Right forelimb (tissue), 1 donor: ENCODE data around the gene PMEL.
"Not testable (repeated sequence)": the region's sequence is repeated elsewhere in the genome, so short reads cannot be mapped to it uniquely, and the experiment has no call there.

Experiments
- DNase-seq: peaks from one replicate; pipeline ENCODE4 v3.0.0-alpha.2; 2018

PMEL gene

DNA sequence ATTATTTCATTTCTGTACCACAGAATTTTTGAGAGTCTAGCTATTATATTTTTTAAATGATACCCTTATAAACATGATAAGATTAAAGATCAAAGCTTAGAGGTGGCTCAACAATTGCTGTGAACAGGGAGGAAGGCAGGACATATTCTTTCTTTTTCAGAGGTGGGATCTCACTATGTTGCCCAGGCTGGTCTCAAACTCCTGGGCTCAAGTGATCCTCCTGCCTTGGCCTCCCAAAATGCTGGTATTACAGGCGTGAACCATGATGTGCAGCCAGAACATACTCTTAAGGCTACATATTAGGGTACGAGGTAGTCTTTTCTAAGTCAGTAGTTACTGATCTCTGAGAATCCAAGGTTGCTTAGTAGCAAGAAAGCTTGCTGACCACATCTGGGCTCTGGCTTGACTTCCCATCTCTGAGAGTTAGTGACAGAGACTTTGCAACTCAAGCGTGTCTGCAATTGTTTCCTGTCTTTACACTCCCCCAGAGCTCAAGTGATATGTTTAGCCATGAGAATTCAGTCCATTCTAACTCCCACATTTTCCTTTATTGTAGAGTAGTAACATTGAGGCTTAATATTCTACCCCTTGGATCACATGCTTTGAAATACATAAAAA lies 16.6 kb upstream of the PMEL start:
- no peak for DNase-seq

DNA sequence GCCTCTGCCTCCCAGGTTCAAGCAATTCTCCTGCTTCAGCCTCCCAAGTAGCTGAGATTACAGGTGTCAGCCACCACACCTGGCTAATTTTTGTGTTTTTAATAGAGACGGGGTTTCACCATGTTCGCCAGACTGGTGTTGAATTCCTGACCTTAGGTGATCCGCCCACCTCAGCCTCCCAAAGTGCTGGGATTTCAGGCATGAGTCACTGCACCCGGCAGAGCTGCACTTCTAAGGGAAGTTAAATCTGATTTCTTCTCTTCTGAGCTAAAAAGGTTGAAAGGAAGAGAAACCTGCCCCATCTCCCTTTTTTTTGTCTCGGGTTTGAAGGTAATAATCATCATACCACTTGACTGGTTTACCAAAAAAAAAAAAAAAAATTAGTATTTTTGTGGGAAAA lies 16.0 kb upstream of the PMEL start:
- DNase-seq = not testable (repeated sequence)

GRCh38 chr12:55979069-55979468 lies 13.2 kb upstream of the PMEL start:
- no peak for DNase-seq

- DNase-seq = no peak
These were observed 12.6 kb upstream of the PMEL start for GRCh38 chr12:55978393-55978792.

- DNase-seq = no peak
These were observed 8.5 kb upstream of the PMEL start for GRCh38 chr12:55974308-55974730.

DNA sequence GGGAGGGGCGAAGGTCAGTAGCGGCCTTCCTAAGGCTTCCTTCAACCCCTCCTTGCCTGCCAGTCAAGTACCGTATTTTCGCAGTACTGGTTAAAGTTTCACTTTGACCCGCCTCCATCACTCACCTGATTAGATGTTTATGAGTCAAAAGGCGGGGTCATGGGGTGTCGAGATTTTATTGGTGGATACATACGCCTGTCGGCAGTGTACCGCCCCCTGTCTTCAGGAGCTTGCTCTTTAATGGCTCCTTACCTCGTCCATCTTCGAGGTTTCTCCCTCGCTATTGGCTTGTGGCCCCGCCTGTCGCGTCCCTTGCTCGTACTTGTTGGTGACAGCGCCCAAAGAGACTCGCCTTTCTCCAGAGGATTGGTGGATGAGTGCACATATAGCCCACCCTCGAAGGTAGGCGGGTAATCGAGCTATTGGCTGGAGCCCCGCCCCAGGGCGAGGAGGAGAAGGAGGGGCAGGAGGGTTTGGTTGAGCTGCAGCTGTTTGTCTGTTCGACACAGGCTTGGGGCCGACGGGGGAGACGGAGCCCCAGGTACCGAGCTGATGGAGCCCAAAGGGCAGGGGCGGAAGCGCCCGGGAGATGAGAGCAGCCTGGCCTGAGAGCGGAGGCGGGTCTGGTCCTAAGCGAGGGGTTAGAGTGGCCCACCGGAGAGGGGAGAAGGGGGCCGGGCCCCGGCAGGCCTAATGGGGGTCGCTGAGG lies 7.9 kb upstream of the PMEL start, which contains the start of gene RAB5B:
TSS of gene RAB5B (plus strand) at position 480 of the 709 bp plus-strand sequence. CDS start 12,883 bp downstream, outside the sequence.
- DNase-seq = peak; percentile 99

- DNase-seq = peak; percentile 51
These were observed 7.2 kb upstream of the PMEL start for GRCh38 chr12:55972911-55973598.

DNA sequence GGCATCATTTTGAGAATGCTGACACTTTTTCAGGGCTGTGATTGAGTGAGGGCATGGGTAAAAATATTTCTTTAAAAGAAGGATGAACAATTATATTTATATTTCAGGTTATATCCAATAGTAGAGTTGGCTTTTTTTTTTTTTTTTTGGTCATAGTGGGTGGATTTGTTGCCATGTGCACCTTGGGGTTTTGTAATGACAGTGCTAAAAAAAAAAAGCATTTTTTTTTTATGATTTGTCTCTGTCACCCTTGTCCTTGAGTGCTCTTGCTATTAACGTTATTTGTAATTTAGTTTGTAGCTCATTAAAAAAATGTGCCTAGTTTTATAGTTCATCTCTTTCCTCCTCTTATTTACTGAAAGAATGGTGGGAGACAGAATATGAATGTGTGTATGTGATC lies 6.6 kb upstream of the PMEL start:
- no peak for DNase-seq

- DNase-seq = no peak
These were observed 6.2 kb upstream of the PMEL start for GRCh38 chr12:55972042-55972441.

DNA sequence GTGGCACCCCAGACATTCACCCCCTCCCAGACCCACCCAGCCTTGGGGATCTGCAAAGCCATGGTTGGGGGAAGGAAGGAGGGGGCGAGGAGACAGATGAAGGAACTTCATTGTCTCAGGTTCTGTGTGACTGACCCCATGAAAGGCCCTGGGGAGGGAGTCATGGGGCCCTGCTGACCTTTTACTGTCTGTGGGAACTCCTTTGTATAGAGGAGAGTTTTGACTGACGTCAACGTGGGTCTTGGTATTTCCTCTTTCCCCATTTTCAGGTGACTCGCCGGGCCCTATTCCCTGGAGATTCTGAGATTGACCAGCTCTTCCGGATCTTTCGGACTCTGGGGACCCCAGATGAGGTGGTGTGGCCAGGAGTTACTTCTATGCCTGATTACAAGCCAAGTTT lies 4.9 kb upstream of the PMEL start:
- no peak for DNase-seq

- no peak for DNase-seq
These were observed 3.5 kb upstream of the PMEL start for GRCh38 chr12:55969356-55969755.

DNA sequence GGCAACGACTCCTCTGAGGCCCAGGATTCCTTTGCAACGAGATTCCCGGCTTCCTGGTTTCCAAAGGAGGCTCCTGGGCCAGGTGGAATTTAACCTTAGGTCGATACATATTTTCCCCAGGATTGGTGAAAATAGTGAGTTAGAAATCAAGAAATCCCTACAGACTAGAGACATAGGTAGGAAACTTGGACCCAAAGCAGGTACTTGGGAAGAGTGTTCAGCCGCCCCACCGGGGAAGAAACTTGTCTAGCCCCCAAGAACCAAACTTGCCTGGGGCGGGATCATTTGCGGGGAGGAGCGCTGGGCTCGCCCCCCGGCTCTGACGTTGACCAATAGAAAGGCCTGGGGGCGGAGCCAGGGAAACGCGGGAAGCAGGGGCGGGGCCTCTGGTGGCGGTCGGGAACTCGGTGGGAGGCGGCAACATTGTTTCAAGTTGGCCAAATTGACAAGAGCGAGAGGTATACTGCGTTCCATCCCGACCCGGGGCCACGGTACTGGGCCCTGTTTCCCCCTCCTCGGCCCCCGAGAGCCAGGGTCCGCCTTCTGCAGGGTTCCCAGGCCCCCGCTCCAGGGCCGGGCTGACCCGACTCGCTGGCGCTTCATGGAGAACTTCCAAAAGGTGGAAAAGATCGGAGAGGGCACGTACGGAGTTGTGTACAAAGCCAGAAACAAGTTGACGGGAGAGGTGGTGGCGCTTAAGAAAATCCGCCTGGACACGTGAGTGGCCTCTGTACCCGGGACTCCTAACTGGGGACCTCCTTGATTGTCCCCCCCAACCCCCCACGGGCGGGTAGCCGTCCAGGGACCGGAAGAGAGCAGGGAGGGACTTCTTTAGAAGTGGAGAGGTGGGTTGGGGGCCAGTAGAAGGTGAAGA lies 803 bp upstream of the PMEL start, which contains the start of gene CDK2:
TSS of gene CDK2 (plus strand) at position 423 of the 874 bp plus-strand sequence. CDS start at position 602, 179 bp downstream.
- DNase-seq = peak; percentile 95

DNA sequence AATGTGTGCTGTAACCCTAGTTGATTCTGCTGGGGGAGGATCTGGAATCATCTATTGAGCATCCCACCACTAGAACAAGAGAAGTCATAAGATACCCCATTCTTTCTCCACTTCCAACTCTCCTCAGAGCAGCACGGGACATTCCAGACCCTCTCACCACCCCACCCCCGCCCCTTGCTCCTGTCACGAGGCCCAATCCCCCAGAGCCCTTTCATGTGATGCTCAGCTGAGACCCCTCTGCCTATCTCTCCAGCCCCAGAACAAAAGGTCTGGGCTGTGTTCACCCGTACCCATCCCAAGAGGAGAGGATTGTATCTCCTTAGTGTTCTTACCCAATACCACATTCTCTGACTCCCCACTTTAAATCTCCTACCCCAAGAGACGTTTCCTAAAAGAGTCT lies 602 bp downstream of the PMEL start:
- DNase-seq = no peak

- DNase-seq = no peak
These were observed 2.1 kb downstream of the PMEL start for GRCh38 chr12:55963760-55964159.

GRCh38 chr12:55957106-55957859 lies 8.6 kb downstream of the PMEL start:
- DNase-seq = no peak

DNA sequence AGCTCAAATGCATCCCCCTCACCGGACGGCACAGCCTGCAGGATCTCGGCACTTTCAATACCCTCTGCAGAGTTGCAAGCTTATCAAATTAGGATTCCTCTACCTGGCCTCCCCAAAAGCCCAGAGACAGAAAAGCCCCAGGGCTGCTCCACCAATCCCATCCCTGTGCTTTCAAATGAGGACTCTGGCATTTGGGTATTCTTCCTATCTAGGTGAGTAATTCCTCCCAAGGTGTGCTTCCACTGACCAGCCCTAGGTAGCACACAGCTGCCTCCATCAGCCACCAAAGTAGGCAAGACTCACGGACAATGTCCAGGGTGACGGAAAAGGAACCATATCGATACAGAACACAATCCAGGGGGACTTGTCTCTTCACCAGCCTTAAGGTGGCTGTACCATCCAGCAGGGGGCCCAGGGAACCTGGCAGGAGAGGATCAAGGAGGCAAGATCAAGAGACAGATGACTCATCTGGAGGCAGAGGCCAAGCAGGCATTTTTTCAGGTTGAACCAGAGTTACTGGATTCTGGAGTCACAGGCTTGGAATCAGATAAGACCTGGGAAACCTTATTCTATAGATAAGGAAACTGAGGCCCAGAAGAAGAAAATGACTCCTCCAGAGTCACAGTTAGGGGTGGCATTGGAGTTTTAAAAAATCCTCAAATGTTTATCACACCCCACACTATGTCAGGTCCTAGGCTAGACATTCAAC lies 9.9 kb downstream of the PMEL start:
- DNase-seq = no peak

DNA sequence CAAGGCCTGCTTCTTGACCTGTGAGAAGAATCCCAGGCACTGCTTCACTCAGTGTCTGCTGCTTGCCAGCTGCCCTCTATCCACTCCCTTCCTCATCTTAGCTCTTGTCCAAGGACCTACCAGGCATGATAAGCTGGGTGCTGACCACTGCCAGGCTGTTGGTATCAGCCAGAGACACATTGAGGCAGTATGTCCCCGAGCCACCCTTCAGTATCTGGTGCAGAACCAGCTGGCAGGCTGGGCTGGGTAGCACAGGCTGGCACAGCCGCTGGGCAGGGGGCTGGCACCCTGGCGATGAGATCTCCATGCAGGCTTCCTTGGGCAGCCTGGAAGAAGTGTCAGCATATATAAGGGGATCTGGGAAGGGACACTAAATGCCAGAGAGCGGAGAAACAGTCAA lies 10.5 kb downstream of the PMEL start:
- DNase-seq = no peak

- DNase-seq = no peak
These were observed 19.3 kb downstream of the PMEL start for GRCh38 chr12:55946553-55946952.

DNA sequence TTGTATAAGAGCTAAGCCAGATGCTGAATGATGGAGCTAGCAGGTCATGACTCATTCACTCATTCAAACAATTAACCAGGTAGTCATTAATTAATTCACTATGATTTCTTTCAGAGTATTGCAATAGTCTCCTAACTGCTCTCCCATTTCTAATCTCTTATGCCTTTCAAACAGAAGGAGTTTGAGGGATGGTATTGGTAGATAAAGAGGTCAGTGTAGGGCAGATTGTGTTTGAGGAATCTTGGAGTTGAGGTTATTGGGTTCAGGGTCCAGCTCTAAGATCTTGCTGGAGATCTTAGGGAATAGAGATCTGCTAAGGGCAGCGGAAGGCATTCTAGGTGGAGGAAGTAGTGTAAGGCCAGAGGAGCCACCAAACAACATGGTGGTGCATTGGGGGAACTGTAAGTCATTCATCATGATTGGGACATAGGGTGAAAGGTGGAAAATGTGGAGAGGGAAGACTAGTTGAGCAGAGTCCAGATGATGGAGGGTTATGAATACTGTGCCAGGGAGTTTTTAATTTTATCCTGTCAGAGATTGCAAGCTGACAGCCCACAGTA lies 23.2 kb downstream of the PMEL start:
- DNase-seq = no peak

DNA sequence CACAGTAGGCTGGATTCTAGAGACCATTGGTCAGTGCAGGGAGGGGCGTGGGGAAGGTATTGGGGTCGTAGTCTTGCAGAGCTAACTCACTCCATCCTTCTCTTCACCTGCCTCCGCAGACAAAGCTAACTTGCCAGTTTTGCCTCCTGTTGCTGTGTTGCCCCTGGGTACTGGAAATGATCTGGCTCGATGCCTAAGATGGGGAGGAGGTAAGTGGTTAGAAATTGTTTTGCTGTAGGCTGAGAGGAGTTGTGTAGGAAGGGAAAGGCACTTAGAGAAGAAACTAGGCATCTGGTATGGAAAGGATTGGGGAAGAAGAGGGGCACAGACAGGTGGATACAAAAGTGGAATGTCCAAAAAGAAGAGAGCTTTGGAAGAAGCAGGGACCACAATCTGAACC lies 23.8 kb downstream of the PMEL start:
- DNase-seq = no peak
